HG02973 (cell line): ENCODE results near the gene ANKS1A.

ENCODE experiments used
- ATAC-seq: cut with Tn5 transposase; IDR thresholded peaks from one replicate; pipeline ENCODE4 v1.9.1; 2021; ENCODE audit warnings: moderate library complexity; ENCODE audit not compliant: unreplicated experiment

ANKS1A gene

DNA sequence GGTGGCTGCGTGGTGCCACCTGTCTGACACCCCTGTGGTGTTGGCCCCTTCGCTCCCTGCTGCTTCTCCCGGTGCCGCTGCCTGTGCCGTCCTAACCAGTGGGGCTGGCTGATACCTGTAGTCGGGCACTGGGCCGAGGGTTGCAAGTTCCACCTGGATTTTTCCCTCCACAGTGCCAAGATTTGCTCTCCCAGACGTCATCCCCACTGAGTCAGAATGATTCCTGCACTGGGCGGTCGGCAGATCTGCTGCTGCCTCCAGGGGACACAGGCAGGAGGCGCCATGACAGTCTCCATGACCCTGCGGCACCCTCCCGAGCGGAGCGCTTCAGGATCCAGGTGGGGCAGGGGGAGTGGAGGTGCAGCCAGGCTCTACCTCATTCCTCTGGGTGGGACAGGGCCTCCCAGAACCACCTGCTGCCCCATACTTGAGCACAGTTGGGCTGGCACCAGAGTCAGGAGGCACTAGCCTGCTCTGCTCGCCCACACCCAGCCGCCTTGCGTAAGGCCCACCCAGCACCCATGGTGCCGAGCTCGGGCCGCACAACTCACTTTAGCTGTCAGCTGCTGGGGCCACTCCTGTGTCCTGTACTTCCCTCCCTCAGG is 191.9 kb downstream of the ANKS1A start:
- no peak for ATAC-seq

DNA sequence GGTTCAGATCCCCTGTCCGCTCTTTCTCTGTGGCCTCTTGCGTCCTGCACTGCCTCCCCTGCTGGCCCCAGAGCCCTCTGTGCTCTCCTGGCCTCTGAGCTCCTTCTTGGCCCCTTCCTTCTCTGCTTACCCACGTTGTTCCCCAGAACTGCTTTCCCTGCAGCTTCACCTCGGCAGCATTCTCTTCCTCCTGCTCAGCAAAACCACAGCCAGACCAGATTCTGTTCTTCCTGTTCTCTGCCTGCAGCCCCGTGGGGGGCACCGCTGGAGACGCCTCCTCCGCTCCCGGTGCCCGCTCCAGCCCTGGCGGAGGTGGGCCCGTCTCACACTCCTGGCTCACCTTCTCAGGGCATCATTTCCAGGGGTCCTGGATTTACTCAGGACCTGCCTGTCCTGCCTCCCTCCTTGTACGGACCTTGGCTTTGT is 192.4 kb downstream of the ANKS1A start:
- no peak for ATAC-seq

DNA sequence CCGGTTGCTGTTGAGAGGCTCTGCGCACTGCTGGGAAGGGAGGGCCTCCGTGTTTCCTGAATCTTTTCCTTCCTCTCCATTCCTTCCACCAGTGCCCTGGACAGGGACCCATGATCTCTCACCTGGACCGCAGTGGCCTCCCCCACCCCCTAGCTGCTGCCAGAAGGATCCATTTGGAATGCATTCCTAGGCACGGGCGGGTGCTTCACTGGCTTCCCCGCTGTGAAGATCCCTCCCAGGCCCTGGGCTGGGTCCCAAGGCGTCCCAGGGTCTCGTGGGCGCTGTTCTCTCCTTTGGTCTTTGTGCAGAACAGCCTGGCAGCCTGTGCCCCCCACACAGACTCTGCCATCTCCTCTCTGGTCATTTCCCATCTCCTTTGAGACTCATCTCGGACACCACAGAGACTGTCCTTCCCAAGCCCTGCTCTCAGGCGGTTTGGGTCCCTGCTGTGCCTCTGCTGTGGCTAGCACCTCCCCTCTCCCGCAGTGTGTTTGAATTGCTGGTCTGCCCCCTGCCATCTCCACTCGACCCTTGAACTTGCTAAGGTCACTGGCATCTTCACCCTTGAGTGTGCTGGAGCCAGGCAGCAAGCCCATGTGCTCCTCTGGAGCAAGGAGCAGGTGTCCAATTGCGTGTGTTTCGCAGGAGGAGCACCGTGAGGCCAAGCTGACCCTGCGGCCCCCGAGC is 193.1 kb downstream of the ANKS1A start:
- ATAC-seq, result no peak

DNA sequence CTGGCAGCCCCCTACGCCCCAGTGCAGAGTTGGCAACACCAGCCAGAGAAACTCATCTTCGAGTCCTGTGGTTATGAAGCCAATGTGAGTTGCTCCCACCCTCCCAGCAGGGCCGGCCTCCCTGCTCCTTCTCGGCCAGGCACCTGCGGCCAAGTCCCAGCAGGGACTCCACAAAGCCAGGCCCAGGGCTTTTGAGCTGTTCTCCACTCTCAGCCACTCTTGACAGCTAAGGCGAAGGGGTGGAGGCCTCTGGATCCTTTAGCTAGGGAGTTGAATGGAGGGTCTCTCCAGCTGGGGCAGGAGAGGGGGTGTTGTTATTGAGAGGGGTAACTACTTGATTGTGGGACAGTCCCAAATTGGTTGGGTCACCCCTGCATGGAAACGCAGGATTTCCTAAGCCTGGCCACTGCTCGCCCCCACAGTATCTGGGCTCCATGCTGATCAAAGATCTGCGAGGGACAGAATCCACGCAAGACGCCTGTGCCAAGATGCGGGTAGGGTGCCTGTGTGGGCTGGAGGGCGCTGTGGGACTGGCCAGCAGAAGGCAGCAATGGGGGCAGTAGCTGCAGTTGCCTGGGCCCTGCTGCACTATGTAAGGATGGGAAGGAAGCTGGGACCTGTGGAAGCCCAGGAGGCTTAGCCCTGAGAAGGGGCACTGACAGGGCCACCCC is 193.8 kb downstream of the ANKS1A start:
- ATAC-seq, result no peak

DNA sequence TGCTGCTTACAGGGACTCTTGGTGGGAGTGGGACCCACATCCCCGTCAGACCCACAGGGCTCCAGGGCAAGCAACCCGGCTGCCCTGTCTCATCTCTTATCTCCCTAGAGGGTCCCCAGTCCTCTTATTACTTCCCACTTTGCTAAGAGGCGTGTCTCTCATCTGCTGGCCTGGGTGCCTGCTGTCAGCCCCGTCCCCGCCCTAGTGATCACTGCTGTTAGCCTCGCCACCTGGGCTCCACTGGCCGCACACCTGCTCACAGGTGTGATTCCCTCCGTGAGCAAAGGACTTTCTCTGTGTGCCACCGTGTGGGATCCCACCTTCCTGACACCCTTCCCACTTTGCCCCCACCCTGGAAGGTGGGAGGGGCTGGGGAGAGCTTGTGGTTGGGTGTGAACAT is 194.5 kb downstream of the ANKS1A start:
- ATAC-seq, result no peak

DNA sequence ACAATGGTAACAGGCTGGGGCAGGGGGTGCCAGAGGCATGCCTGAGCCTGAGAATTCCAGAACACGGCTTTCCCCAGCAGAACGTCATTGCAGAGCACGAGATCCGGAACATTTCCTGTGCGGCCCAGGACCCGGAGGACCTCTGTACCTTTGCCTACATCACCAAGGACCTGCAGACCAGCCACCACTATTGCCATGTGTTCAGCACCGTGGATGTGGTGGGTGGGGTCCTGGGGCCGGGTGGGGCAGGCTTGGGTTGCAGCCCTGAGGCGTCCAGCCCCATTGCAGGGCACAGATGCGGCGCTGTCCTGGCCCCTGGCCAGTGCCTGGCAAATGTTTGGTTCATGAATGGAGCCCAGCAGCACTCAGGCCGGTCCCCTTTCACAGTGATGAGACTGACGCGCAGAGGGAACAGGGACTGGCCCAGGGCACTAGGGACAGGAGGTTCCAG is 195.0 kb downstream of the ANKS1A start:
- ATAC-seq, result no peak

DNA sequence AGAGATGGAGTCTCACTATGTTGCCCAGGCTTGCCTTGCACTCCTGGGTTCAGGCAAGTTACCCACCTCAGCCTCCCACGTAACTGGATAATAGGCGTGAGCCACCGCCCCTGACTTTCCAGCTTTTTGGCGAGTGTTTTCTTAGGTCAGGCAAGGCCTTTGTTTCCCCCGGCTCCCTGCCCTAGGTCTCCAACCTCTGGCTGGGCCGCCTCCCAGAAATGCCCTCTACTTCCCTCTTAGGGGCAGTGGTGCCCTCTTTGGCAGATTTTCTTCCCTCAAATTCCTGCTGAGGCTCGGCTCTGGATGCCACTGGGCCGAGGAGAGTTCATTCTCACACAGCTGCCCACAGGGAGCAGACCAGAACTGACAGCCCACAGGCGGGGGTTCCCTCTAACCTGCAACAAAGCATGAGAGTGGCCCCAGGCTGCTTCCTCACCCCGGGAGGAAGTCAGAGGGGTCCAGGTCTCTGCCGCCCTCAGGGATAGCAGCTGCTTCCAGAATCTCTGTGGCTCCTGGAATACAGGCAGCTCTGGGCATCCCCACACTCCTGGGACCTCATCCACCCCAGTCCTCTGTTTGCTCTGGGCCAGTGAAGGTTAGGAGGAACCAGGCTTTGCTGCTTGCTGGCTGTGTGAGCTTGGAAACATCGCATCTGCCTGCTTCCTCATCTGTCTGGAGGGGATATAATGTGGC is 195.6 kb downstream of the ANKS1A start:
- ATAC-seq, result no peak

DNA sequence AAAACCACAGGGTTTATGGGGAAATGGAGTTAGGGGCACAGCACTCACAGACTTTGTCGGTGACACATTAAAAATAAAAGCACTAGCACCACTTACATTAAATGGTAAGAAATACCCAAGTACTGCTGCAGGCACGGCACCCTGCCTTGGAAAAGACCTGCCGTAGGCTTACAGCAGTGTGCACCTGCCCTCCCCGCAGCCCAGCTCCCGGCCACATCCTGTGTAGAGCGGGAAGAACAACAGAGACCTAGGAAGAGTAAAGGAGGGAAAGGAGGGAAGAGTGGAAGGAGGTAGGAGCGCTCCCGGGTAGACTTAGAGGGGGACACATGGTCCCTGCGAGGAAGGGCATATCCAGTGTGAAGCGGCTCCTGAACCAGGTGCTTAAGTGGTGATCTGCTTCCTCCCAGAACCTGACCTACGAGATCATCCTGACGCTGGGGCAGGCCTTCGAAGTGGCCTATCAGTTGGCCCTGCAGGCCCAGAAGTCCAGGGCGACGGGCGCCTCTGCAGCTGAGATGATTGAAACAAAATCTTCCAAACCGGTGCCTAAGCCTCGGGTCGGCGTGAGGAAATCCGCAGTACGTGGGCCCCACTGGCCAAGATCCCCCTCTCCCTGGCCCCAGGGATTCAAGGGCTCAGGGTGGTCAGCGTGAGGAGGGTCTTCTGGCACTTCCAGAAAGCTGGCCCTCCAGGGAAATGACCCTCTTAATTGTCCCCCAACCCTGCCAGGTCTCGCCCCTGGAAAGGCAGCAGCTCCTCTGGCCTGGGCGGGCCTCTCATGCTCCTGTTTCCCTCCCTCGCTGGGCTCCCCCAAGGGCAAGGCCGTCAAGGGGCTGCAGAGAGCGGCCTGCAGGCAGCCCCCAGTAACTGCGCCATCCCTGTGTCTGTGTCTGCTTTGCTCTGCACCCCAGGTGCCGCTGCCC is 196.6 kb downstream of the ANKS1A start:
- ATAC-seq, result no peak

DNA sequence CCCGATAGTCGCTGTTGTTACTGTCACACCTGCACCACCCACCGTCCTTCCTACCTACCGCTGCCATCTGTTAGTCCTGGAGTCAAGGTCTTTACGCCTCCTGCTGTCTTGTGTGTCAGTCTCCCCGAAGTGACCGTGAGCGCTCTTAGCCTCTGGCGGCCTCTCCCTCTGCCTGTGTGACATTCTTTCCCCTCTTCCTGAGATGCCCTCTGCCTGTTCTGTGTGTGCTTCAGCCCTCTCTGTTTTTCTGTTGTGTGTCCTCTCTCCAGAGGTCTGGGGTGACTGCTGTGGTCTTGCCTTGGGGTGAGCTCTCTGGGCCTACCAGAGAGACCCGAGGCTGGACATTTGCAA is 197.2 kb downstream of the ANKS1A start:
- no peak for ATAC-seq

DNA sequence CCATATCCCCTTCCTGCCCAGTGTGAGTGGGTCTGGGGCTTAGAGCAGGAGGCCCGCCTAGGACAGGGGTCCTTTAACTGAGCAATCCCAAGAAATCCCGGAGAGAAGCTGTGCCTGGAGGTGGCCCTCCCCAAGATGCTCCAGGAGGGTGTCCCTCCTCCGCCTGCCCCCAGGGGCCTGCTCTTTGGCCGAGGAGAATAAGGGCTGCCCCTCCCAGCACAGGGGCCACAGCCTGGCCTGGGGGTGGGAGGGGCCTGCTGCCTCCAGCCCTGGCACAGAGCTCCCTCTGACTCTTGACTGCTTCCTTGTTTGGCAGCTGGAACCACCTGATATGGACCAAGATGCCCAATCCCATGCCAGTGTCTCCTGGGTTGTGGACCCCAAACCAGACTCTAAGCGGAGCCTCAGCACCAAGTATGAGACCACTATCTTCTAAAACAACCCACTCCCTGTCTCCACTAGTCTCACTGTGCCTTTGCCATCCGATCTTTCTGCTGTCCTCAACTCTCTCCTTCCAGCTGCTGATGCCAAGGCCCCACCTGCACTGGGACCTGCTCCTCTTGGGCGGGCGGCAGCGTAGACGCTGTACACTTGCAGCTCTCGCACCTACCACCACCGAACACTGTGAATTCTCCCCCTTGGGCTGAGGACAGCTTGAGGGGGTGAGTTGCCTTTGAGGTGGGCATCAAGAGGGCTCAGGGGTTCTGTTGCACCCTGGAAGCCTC is 197.7 kb downstream of the ANKS1A start:
- no peak for ATAC-seq

DNA sequence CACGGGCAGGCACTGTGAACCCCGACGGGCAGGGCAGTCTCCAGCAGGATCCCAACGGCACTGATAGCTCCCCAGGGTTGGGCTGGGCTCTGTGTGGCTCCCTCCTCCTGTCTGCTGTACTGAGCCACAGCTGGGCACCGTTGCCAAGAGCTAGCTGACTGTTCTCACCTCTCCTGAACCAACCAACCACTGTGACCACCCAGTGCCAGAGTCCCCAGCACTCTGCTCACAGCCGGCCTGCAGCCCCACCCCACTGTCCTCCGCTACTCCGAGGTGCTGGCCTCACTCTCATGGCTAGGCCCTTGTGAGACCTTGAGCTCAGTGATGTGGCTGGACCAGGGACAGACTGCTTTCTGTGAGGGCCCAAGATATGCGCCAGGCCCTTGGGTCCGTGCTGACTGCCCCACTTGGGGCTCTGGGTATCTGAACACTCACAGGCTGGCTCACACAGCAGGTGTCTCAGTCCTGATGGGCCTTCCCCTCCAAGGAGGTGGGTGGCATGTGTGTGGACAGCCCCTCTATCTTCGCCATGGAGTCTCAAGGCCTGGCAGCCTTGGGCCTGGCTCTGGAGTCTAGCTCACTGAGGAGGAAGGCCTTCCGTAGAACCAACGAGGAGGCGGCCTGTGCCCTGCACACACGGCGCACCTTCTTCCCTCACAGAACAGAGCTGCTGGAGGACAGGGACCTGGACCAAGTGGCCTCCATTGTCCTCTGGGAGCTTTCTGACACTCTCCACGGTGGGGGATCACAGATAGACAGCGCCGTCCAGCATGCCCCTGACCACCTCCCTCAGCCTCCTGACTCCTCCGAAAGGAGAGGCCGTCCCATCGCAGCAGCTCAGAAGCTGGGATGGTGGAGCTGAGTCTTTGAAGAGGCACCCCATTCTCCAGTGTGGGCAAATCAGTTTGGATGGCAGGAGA is 198.6 kb downstream of the ANKS1A start:
- ATAC-seq, result no peak

DNA sequence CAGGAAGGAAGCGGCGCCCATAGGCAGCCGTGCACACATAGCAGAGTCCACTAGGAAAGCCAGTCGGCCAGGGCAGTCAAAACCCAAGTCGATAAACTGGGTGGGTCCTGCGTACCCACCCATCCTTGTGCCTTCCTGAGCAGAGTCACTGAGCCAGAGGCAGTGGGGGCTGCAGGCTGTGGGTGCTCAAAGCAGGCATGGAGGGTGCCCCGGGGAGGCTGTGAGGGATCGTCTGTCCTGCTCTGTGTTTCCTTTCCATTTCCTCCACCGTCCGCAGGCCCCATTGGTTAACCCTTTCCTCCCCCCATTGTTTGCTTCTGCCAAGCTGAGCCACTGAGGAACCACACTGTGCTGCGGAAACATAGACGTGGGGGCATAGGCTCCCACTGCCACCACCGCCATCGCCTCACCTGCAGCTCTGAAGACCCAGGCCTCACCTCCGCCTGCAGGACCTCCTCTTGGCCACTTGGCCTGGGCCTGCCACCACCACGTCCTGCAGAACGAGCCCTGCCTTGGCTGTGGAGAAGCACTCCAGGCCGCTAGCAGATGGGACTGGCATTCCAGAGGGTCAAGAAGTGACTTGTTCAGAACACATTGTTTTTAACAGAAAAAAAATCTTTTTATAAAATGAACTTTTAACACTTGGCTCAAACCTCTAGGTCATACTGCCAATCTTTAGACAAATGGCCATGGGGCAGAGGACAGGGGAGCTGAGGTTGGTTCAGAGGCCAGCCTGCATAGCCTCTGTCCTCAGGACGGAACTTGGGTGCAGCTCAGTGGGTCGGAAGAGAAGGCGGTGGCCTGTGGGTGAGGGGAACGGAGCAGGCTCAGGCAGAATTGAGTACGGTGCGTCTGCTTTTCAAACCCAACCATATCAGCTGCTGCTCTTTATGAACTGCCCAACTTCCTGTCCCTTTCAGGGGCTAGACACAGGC is 199.5 kb downstream of the ANKS1A start:
- no peak for ATAC-seq

DNA sequence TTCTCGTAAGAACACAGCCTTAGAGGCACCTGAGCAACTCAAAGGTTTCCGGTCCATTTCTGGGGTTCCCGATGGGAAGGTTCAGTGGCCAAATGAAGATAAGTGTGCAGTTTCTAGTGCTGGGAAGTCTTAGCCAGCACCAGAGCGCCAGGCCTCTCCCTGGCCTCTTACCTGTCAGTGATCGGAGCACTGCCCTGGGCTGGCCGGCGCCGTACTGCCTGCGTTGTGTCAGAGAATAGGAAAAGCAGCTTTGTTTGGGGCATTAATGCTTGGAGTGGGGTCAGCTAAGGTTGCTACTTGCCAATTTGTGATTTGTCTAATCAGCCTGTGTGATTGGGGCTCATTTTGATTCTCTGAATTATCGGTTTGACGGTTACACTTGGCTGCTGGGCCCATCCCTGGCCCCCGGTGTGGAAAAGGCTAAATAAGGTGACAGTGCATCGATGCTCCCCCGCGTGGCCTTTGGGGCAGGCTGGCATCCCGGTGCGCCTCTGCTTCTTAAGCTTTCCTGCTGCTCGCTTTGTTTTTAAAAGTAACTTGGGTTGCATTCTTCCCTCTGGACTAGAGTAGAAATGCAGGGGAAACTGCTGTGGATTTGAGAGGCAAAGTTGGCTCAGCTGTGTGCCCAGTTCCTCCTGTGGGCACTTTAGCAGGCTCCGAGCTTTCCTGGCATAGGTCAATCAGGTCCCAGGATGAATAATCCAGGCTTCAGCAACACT is 200.3 kb downstream of the ANKS1A start:
- ATAC-seq, result no peak

DNA sequence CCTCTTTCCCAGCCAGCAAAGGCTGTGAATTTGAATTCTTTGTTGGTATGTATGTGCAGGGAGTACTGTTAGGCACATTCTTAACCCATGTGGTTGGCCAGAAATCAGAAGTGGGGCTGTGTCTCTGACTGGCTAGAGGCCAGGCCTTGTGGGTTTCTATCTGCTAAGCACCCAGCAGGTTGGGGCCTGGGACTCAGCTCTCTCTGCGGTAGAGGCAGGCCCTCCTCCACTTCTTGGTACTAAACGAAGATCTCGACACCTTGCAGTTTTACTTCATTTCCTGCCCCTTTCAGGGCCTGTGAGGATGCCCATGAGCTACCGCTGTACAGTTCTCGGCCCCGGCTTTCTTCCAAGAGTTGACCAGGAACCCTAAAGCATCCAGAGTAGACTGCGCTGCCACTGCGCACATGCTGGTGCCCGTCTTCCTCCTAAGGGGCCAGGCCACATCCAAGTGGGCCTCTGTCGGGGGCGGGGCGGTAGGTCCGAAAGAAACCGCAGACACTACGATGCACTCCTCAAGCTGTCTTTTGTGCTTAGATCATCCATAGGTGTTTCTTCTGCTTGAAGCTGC is 201.0 kb downstream of the ANKS1A start:
- no peak for ATAC-seq

DNA sequence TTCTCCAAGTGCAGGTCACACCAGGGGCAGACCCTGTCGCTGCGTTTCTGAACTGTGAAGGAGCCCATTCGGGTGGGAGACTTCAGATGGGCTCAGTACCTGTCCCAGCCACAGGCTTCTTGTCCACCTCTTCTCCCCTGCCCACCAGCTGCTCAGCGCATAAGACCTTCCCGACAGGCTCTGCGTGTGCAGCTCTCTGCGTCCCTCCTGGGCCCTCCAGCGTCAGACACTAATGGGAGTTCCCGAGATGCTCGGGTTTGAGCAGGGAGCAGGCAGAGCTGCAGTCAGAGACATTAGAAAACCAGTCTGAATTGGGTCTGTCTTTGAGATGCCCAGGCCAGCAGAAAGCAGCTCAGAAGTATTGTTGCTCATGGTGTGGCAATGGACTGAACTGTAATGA is 201.7 kb downstream of the ANKS1A start:
- no peak for ATAC-seq

DNA sequence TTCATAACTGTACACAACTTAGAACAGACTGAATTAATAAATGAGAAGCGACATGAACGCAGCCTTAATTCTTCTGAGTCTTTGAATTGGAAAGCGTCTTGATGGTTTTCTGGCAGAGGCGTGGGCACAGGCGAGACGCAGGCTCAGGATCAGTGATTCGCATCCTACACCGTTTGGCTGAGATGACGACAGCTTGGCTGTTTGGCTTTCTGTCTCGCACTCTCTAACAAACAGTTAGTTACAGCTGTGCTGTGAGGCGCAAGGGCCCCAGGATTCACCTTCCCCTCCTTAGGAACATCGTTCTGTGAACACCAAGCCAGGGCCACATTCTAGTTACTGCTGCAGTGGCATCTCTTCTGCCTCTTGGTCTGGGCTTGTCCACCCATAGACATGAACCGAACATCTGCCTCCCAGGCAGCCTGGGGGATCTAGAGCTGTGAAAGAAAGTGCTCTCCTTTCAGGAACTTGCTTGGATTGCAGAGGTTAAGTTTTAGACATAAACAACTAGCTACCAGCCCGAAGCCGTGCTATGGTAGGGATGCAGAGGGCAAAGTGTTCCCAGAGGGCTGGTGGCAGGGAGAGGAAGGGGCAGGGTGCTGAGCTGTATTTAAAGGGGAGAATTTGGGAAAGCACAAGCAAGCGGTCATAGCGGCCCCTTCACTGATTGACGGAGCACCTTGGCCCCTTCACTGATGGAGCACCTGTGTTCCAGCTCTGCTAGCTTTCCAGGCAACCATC is 202.5 kb downstream of the ANKS1A start:
- ATAC-seq, result no peak
